Endothelial cell of umbilical vein (primary cell): Measurements from ENCODE around the gene ABHD11. TPM values are rescaled to one million over a fixed set of nuclear protein-coding genes. Genes with fewer than 3 reads are reported as not detected.

ENCODE experiments used
- BruUV-seq: library from RNA; stranded (reverse); fragments of 400-500 nt; replicated peaks from 2 replicates; lab custom pipeline; 2021; lab: Mats Ljungman, UMichigan
- CTCF ChIA-PET: fragments of 300-600, 350-600 bp; sonication (Branson Sonifier 250); formaldehyde crosslinking; loops from one replicate; lab custom pipeline; 2021; ENCODE audit warnings: antibody characterized with exemption, inconsistent platforms; lab: Charles Lee
- POLR2A ChIA-PET: fragments of 300-600, 350-600 bp; sonication (Branson Sonifier 250); formaldehyde crosslinking; loops from one replicate; lab custom pipeline; 2021; ENCODE audit warnings: antibody characterized with exemption, inconsistent platforms; lab: Charles Lee
- DNase-seq: peaks from one replicate; pipeline ENCODE4 v3.0.0-alpha.2; 2011; ENCODE audit warnings: low read depth, low spot score
- FAIRE-seq: peaks from 2 replicates; lab custom pipeline; 2011; peaks lifted over from hg19 to GRCh38; lab: Jason Lieb, UNC
- H2AFZ ChIP-seq: 2 replicates; pipeline ENCODE4 v1.6.0; 2012; ENCODE audit warnings: low read depth, low read length, control low read depth, inconsistent platforms
- H3K27ac ChIP-seq: 2 replicates; pipeline ENCODE4 v1.5.1; 2011; ENCODE audit warnings: low read depth, mild to moderate bottlenecking, control low read depth, low read length, moderate library complexity; ENCODE audit not compliant: insufficient read depth
- H3K27me3 ChIP-seq, 2 experiments: 2 replicates each; pipeline versions ENCODE4 v1.6.0 to v1.6.1; 2011; ENCODE audit warnings: low read length in 2 of 2, mixed read lengths in 1 of 2; ENCODE audit not compliant: control insufficient read depth in 2 of 2, insufficient read depth in 2 of 2
- H3K36me3 ChIP-seq, 2 experiments: 2 replicates in 1 of 2; 3 replicates in 1 of 2; pipeline ENCODE4 v1.5.1; 2011; ENCODE audit warnings: low read length in 2 of 2, mild to moderate bottlenecking in 1 of 2, moderate library complexity in 1 of 2; ENCODE audit not compliant: control insufficient read depth in 2 of 2, insufficient read depth in 2 of 2; ENCODE audit errors: extremely low read depth in 1 of 2
- H3K4me1 ChIP-seq: 3 replicates; pipeline ENCODE4 v1.5.1; 2011; ENCODE audit warnings: mild to moderate bottlenecking, low read length; ENCODE audit not compliant: control insufficient read depth, insufficient read depth; ENCODE audit errors: extremely low read depth
- H3K4me2 ChIP-seq: 2 replicates; pipeline ENCODE4 v1.6.1; 2011; ENCODE audit warnings: low read length, control low read depth, mixed read lengths; ENCODE audit not compliant: insufficient read depth
- H3K4me3 ChIP-seq, 3 experiments: fragments of 200-600 bp in 1 of 3; sonication (generic), shearing (Covaris generic) in 1 of 3; replicated peaks in 1 of 3; 2 replicates each; pipeline ENCODE4 v1.5.1; 2011 to 2016; ENCODE audit warnings: control low read depth in 3 of 3, low read length in 3 of 3, mild to moderate bottlenecking in 2 of 3, inconsistent platforms in 1 of 3, low read depth in 1 of 3, moderate library complexity in 1 of 3; ENCODE audit not compliant: insufficient read depth in 1 of 3
- H3K79me2 ChIP-seq: 2 replicates; pipeline ENCODE4 v1.6.0; 2012; ENCODE audit warnings: low read length, inconsistent platforms; ENCODE audit not compliant: control insufficient read depth, insufficient read depth
- H3K9ac ChIP-seq: replicated peaks from 2 replicates; pipeline ENCODE3; 2011; ENCODE audit warnings: low read length, control low read depth; ENCODE audit not compliant: insufficient read depth; ENCODE audit errors: extremely low read depth
- H3K9me1 ChIP-seq: replicated peaks from 3 replicates; pipeline ENCODE4 v1.6.0; 2011; ENCODE audit warnings: mild to moderate bottlenecking, low read length; ENCODE audit not compliant: control insufficient read depth, insufficient read depth; ENCODE audit errors: extremely low read depth
- H3K9me3 ChIP-seq: replicated peaks from 2 replicates; pipeline ENCODE4 v1.5.1; 2012; ENCODE audit warnings: low read length, inconsistent platforms; ENCODE audit not compliant: control insufficient read depth, insufficient read depth
- H4K20me1 ChIP-seq: replicated peaks from 2 replicates; pipeline ENCODE3; 2011; ENCODE audit warnings: mild to moderate bottlenecking, low read length; ENCODE audit not compliant: control insufficient read depth, insufficient read depth; ENCODE audit errors: extremely low read depth
- CTCF ChIP-seq, 2 donors: IDR thresholded peaks; 1 replicate in 1 of 2; 2 replicates in 1 of 2; pipeline ENCODE4 v1.5.1; 2011; ENCODE audit warnings: low read length in 2 of 2, mild to moderate bottlenecking in 2 of 2, moderate library complexity in 2 of 2, control low read depth in 1 of 2, inconsistent platforms in 1 of 2, low read depth in 1 of 2; ENCODE audit not compliant: insufficient read depth in 1 of 2; ENCODE audit errors: extremely low read depth in 1 of 2
- EZH2 ChIP-seq: IDR thresholded peaks from 2 replicates; pipeline ENCODE4 v1.6.1; 2012; ENCODE audit warnings: borderline replicate concordance, low read depth, mild to moderate bottlenecking, moderate library complexity, low read length, inconsistent platforms; ENCODE audit not compliant: severe bottlenecking
- FOS ChIP-seq: IDR thresholded peaks from 2 replicates; pipeline ENCODE4 v1.6.1; 2011; ENCODE audit warnings: mild to moderate bottlenecking, low read length, moderate library complexity, borderline replicate concordance; ENCODE audit not compliant: insufficient read depth
- GATA2 ChIP-seq: IDR thresholded peaks from 2 replicates; pipeline ENCODE4 v1.7.0; 2011; ENCODE audit warnings: low read depth, mild to moderate bottlenecking, moderate library complexity, mixed read lengths, low read length; ENCODE audit not compliant: insufficient read length, insufficient read depth
- JUN ChIP-seq: IDR thresholded peaks from 2 replicates; pipeline ENCODE4 v1.6.1; 2011; ENCODE audit warnings: borderline replicate concordance, low read depth; ENCODE audit not compliant: insufficient read length, insufficient read depth
- MAX ChIP-seq: IDR thresholded peaks from 2 replicates; pipeline ENCODE4 v1.6.1; 2011; ENCODE audit not compliant: insufficient read depth, insufficient read length
- MYC ChIP-seq: IDR thresholded peaks from one replicate; pipeline ENCODE4 v1.6.1; 2011; ENCODE audit warnings: mild to moderate bottlenecking, low read depth, low read length
- POLR2A ChIP-seq: IDR thresholded peaks from 2 replicates; pipeline ENCODE4 v1.6.1; 2012; ENCODE audit warnings: low read depth, mild to moderate bottlenecking, control low read depth, low read length
- POLR2AphosphoS5 ChIP-seq: IDR thresholded peaks from 2 replicates; pipeline ENCODE4 v1.6.1; 2012; ENCODE audit warnings: low read depth, mild to moderate bottlenecking, control low read depth, low read length, moderate library complexity; ENCODE audit not compliant: insufficient read depth
- dilution Hi-C: fragments of 300-500 bp; cut with MboI; formaldehyde crosslinking; loops from one replicate; pipeline ENCODE4 v1.15.0; 2019; ENCODE audit warnings: low sequenced_read_pairs; ENCODE audit not compliant: extremely low pct_ligation_motif_present
- intact Hi-C: fragments of 100-400 bp; cut with micrococcal nuclease; formaldehyde crosslinking; loops from one replicate; pipeline ENCODE4 v1.10.0; 2022
- polyA plus RNA-seq, 4 experiments: library from polyadenylated mRNA; depleted of rRNA in 3 of 4; stranded (reverse) in 3 of 4; unstranded in 1 of 4; fragments of >200 nt; gene quantifications; 2 replicates each; pipeline versions ENCODE4 v1.2.1 to v1.2.3, GENCODE V29; 2011 to 2012; ENCODE audit warnings: missing spikeins in 1 of 4
- total RNA-seq: library from RNA; stranded (reverse); gene quantifications from 2 replicates; pipeline ENCODE4 v1.2.3, GENCODE V29; 2021

Gene ABHD11
- total and polyA plus RNA-seq, 2 donors (not counting 3 experiments of a cell fraction or from before 2014, with no cell fraction given) = 13.3 to 18.4 TPM

- no TSS peak for BruUV-seq
- no peak for FAIRE-seq
Measured at GRCh38 chr7:73770860-73771670, 32.5 kb upstream of the ABHD11 start.

More at GRCh38 chr7:73770860-73771670, 32.5 kb upstream of the ABHD11 start:
- ChIA-PET POLR2A (no interaction called here), CTCF (interaction anchor here (0.6 to 1.5 kb wide), 3 partner anchors 34 to 52 kb away, joined by 3 to 4 read pairs (median 3); no protein-coding TSS in a partner anchor)
- H3K4me2 ChIP-seq = no peak overlapping the region
- no peaks in the 10 kb centered on the region for H3K36me3 ChIP-seq
- no peaks in the 10 kb centered on the region for H4K20me1 ChIP-seq
- H3K9me3 ChIP-seq = no peaks in the 10 kb centered on the region
- peaks cover 19% of the 10 kb centered on the region for H3K4me1 ChIP-seq
- dilution Hi-C loops = no loop called here
- intact Hi-C loops = no loop called here
- H3K27me3 ChIP-seq = peaks cover 5% of the 10 kb centered on the region in 2 experiments
- no peak overlapping the region for H3K9ac ChIP-seq
- H2AFZ ChIP-seq = no peak overlapping the region
- H3K4me3 ChIP-seq = no peak overlapping the region
- no peak overlapping the region for H3K27ac ChIP-seq
- DNase-seq = no peak
- no peaks in the 10 kb centered on the region for H3K9me1 ChIP-seq
- no peaks in the 10 kb centered on the region for H3K79me2 ChIP-seq
- no peak for TF ChIP-seq MAX
- TF ChIP-seq POLR2A = no peak
- no peak for TF ChIP-seq GATA2
- TF ChIP-seq JUN = no peak
- no peak for TF ChIP-seq CTCF (IDR thresholded peaks at IDR 0.05; ENCODE audit: extremely low read depth in 1 of 2, insufficient read depth in 1 of 2, low read depth in 1 of 2, low read length in 2 of 2)
- TF ChIP-seq FOS = no peak
- TF ChIP-seq MYC = no peak
- no peak for TF ChIP-seq POLR2AphosphoS5
- TF ChIP-seq EZH2 = no peak
